Medulla oblongata (tissue), 1 donor: ENCODE results near the gene ZNF92.
"Not testable (repeated sequence)": the region's sequence is repeated elsewhere in the genome, so short reads cannot be mapped to it uniquely, and the experiment has no call there.

Experiments
- DNase-seq: peaks from one replicate; pipeline ENCODE4 v3.0.0-alpha.2; 2015; ENCODE audit errors: extremely low spot score

ZNF92 gene

GRCh38 chr7:65373608-65374351 is at the start of gene ZNF92:
ZNF92 (plus strand) TSS chr7:65373855; CDS start chr7:65373998, 143 bp downstream.
- peak; percentile 99 for DNase-seq

DNA sequence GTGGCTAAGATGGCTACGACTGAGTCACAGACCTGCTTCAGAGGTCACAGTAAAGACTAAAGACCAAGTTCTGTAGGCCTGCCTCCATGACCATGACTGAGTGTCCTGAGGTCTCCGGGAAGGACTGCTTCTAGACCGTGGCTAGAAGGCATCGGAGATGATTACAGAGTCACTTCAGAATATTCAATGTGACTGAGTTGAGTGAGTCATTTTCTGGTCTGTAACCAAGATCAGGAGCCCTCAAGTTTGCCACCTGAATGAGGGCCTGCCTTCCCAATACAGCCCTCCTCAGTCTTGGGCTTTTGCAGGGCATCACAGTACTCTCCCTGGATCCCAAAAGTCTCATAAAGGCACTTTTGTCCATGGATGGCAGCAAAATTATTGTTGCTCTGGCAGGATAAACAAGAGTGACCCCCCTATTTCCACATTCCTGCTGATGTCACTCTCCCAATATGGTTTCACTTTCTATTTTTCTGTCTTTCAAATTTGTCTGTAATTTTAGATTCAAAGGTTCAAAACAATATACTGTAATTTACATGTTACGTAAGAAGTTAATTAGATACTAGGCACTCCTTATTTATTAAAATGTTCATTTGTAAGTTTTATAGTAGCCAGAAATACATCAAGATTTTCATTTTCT is 47.7 kb upstream of the ZNF92 start:
- DNase-seq = no peak

DNA sequence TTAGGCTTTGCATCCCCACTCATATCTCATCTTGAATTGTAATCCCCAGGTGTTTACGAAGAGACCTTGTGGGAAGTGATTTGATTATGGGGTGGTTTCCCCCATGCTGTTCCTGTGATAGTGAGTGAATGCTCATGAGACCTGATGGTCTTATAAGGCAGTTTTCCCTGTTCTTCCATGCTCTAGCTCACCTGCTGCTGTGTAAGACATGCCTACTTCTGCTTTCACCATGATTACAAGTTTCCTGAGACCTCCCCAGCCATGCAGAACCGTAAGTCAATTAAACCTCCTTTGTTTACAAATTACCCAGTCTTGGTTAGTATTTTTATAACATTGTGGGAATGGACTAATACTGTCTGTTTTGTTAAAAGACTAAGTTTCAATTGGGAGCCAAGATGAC is 35.3 kb upstream of the ZNF92 start:
- no peak for DNase-seq

DNA sequence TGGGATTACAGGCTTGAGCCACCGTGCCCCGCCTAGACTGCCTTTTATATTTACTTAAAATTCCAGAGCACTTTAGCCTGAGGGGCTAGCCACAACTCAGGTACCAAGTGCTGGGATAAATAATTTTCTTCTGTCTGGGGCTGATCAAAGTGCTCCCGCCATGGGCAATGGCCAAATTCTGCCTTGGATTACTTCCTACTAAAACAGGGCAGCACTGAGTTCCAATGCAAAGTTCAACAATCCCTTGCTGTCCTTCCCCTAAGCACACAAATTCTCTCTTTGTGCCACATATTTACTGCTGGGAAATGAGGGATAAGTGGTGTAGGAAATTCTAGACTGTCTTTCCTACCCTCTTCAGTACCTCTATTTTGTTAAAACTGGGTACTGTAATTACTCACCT is 34.4 kb upstream of the ZNF92 start:
- DNase-seq = no peak

GRCh38 chr7:65342723-65343629 is 30.7 kb upstream of the ZNF92 start:
- DNase-seq = no peak

- not testable (repeated sequence) for DNase-seq
These were observed 29.1 kb upstream of the ZNF92 start for GRCh38 chr7:65344541-65344940.

DNA sequence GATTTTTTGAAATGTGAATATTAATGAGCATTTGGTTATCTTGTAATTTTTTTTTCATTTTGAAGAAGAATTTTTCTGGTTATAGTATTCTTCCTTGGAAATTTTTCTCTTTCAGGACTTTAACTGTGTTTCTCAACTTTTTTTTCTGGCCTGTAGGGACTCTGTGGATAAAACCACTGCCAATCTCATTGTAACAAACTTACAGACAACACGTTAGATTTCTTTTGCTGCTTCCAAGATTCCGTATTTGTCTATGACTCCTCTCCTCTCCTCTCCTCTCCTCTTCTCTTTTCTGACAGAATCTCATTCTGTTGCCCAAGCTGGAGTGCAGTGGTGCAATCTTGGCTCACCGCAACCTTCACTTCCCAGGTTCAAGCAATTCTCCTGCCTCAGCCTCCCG is 19.4 kb upstream of the ZNF92 start:
- DNase-seq = no peak

- no peak for DNase-seq
These were observed 3.8 kb upstream of the ZNF92 start for GRCh38 chr7:65369843-65370242.

- DNase-seq = peak; percentile 74
These were observed 2.2 kb upstream of the ZNF92 start for GRCh38 chr7:65371468-65371867.

DNA sequence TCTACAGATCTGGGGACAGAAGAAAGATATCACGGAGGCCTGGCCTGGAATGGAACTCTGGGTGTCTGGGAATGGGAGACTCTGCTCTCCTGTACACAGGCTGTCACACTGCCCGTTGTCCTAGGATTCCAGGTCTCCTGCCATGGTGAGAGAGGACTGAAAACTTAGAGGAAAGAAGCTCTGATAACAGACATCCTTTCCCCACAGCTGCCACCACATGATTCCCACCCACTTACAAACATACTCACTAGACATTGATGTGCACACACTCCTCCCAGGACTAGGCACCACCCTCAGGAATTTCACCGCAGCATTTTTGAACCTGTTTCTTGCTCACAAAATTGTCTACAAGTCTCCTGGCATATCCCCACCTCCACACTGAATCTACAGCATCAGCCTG is 5.7 kb downstream of the ZNF92 start:
- DNase-seq = no peak

DNA sequence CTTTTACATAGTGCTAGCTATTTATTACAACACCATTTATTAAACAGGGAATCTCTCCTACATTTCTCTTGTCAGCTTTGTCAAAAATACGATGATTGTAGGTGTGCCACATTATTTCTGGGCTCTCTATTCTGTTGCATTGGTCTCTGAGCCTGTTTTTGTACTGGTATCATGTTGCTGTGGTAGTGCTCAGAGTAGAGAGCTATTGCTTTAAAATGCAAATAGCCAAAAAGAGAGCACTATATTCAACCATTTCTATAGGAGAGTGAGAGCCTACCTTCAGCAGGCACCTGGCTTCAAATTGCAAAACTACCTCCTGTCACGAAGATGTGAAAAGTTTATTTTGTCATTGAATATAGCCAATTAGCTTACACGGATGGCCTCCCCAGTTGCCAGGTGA is 8.1 kb downstream of the ZNF92 start:
- no peak for DNase-seq

- DNase-seq = no peak
These were observed 8.8 kb downstream of the ZNF92 start for GRCh38 chr7:65382452-65382851.

GRCh38 chr7:65387891-65388290 is 14.2 kb downstream of the ZNF92 start:
- DNase-seq = no peak

GRCh38 chr7:65390588-65390987 is 16.9 kb downstream of the ZNF92 start:
- DNase-seq = no peak

GRCh38 chr7:65397730-65398142 is 24.1 kb downstream of the ZNF92 start:
- no peak for DNase-seq

DNA sequence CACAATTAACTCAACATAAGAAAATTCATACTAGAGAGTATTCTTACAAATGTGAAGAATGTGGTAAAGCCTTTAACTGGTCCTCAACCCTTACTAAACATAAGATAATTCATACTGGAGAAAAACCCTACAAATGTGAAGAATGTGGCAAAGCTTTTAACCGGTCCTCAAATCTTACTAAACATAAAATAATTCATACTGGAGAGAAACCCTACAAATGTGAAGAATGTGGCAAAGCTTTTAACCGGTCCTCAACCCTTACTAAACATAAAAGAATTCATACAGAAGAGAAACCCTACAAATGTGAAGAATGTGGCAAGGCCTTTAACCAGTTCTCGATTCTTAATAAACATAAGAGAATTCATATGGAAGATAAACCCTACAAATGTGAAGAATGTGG is 25.0 kb downstream of the ZNF92 start:
- not testable (repeated sequence) for DNase-seq

- not testable (repeated sequence) for DNase-seq
These were observed 25.4 kb downstream of the ZNF92 start for GRCh38 chr7:65399101-65399500.

DNA sequence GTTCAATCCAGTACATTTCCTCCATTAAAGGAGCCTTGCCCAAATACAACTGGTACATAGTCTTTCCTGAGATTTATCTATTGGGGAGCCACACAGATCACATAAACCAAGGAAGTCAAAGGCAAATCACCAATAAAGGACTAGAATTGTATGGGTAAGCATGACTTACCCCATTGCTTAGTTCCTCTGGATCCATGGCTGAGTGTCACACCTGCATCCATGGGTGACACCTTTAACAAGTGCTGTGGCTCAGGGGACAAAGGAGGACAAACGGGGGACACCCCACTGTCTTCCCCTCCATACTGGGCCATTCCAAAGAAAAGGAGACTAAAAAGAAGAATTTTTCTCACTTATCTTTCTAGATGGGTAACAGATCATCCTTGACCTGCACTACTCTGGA is 30.4 kb downstream of the ZNF92 start:
- no peak for DNase-seq

- DNase-seq = not testable (repeated sequence)
These were observed 33.1 kb downstream of the ZNF92 start for GRCh38 chr7:65406706-65407105.

DNA sequence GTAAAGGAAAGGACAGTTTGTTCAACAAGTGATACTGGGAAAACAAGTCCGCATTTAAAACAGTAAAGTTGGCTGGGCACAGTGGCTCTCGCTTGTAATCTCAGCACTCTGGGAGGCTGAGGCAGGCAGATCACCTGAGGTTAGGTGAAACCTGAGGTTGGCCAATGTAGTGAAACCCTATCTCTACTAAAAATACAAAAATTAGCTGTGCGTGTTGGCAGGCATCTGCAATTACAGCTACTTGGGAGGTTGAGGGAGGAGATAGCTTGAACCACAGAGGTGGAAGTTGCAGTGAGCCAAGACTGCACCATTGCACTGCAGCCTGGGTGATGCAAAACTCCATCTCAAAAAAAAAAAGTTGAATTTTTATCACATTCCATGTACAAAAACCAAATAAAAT is 35.7 kb downstream of the ZNF92 start:
- no peak for DNase-seq

DNA sequence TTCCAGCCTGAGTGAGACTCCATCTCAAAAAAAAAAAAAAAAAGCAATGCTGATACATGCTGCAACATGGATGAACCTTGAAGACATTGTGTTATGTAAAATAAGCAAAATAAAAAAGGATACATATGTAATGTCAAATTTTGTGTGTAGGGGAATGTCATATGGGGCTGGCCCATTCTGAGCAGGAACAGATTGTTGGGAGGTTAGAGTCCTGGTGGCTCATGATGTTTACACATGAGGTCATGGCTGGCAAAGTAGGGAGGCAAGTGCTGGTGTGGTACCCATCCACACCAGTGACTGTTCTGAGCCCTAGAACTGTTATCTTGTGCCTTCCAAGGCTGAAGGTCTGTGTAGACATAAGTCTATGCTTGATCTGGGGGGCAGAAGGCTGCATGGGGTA is 37.6 kb downstream of the ZNF92 start:
- DNase-seq = no peak

DNA sequence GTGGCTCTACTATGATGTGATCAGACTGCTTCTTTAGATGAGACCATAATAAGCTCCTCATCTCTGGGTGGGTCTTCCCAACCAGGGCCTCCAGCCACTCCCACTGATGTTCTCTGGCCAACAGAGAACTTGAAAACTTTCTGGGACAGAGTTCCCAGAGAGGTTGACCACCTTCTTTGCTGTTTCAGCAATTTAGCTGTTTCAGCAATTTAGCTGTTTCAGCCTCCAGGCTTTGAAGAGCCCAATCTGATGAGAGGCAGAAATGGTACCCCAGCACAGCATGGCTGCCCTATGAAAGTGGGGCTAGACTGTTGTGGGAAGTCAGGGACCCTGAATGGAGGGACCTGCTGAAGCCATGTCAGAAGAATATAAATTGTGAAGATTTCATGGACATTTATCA is 49.0 kb downstream of the ZNF92 start:
- DNase-seq = no peak
